HG02610 (cell line): ENCODE measurements around the gene ALDOC.
"Not testable (repeated sequence)": the region's sequence is repeated elsewhere in the genome, so short reads cannot be mapped to it uniquely, and the experiment has no call there.

Source experiments
- ATAC-seq: cut with Tn5 transposase; IDR thresholded peaks from one replicate; pipeline ENCODE4 v1.9.1; 2021; ENCODE audit warnings: mild to moderate bottlenecking, moderate library complexity; ENCODE audit not compliant: unreplicated experiment

The ALDOC gene

DNA sequence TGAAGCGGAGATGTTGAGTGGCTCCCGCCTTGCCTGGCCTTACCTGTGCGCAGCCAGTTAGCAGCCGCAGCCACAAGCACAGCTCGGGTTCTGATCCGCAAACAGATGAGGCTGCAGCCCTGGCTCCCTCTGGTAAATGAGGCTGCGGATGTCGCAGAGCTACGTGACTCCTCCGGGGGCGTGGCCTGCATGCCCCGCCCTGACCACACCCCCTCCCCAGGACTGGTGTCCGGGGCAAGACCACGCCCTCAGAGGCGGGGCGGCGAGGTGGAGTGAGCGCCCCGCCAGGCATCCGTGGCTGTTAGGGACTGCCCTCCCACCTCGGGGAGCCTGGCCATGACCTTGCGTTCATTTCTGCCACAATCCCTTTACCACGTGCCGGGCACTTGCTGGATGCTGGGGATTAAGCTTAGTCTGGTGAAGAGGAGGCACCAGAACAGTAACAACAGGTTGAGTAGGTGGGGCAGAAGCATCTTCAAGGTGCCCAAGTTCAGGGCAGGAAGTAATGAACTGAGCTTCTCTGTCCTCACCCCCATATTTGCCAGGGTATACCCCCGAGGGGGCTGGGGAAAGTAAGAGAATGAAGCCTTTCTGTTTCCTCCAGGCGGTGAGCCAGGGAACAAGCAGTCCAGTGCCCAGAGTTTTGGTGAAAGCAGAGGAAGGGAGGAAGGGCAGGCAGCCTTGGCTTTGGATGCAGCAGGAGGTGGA is at the start of gene ALDOC:
Gene ALDOC, minus strand, starts transcription at position 138 of the 708 bp plus-strand sequence. CDS start 1,363 bp downstream, outside the sequence.
- ATAC-seq: peak; percentile 84

DNA sequence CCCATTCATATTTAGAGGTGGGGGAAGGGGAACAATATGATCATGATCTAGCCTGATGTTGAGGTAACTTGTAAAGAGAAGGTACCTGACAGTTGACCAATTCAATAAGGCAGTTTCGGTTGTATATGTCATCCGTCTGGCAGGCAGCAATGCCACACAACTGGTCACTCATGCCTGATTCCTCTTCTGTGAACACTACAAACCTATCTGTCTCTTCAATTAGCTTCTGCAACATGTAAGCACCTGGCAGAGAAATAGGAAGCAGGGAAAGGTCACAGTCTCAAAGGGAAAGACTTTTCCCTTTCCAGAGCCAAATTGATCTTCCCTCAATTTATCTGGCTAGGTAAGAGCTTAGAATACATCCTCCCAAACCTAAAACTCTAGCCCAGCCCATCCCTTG is 47.5 kb upstream of the ALDOC start:
- no peak for ATAC-seq

DNA sequence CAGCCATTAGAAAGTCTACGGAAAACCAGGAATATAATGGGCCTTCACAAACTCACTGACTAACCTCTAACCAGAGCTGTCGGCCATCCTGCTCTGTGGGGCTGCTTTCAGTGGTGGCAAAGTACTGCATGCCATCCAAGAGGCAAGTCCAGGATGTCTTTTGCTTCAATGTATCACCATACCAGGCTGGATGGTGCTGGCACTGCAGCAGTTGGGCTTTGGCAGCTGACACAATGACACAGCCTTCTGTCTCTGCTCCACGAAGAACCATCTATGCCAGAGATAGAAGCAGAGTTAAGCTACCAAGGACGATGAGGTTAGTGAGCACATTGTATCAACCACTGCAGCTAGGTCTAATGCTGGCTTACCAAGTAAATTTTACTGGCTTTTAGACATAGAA is 47.0 kb upstream of the ALDOC start:
- ATAC-seq: no peak

DNA sequence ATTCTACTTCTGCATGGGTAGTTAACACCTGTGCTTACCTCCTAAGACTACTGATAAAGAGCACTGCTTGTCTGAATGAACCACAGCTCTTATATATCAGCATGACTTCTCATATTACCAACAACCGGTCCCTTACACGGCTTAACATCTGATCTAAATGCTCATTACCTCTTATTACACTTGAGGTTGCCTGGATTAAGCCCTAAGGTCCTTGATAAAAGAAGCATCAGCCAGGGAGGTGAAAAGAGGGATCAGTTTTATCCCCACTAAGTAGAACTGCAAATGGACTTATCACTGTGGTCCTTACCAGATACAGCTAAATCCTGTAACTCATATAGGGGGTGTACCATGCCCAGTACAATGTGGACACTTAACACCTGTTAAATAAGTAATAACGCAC is 45.5 kb upstream of the ALDOC start:
- no peak for ATAC-seq

DNA sequence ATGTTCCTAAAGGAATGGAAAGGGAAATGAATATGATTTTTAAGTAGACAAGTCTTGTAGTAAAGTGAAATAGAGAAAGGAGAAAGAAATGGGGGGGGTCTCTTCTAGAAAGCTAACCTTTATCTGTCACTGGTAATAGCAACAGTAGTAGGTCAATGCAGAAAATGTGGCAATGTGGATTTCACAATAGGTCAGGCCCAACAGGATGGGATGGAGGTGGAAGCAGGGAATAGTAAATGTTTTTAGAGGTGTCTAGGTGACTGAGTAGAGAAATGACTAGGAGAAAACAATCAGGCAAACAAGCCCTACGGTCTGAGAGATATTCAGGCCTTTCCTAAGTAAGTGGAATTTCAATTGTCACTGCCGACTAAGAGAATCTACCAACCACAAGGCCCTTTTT is 43.3 kb upstream of the ALDOC start:
- ATAC-seq: no peak

DNA sequence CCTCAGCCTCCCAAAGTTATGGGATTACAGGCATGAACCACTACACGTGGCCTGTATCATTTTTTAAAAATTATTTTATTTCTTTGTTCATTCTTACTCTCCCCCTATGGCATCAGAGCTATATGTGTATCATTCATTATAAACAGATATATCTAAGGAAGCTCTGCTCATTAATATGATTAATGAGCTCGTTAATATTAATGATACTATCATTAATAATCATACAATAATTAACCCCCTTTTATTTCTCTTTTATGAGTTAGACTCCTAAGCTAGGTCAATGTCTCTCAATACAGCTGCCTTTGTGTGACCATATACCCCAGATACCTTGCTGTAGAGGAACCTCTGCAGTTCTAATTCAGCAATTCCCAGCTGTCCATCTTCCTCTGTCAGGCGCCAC is 41.8 kb upstream of the ALDOC start:
- no peak for ATAC-seq

DNA sequence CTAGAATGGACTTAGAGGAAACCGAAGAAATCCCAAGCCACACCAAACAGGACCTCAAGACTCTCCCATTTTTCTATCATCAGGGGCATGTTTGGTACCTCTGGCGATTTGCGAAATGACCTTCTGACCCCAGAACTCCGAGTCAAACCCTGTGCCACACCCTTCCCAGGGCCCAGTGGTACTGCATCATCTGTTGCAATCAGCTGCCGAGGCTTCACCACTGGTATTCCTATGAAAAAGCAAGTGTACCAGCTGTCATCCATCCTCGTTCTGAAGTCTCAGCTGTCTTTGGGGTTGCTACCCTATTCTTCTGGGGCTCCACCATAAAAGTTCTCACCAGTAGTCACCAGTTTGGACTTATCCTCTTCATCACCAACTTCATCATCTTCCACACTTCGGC is 39.6 kb upstream of the ALDOC start:
- ATAC-seq: no peak

DNA sequence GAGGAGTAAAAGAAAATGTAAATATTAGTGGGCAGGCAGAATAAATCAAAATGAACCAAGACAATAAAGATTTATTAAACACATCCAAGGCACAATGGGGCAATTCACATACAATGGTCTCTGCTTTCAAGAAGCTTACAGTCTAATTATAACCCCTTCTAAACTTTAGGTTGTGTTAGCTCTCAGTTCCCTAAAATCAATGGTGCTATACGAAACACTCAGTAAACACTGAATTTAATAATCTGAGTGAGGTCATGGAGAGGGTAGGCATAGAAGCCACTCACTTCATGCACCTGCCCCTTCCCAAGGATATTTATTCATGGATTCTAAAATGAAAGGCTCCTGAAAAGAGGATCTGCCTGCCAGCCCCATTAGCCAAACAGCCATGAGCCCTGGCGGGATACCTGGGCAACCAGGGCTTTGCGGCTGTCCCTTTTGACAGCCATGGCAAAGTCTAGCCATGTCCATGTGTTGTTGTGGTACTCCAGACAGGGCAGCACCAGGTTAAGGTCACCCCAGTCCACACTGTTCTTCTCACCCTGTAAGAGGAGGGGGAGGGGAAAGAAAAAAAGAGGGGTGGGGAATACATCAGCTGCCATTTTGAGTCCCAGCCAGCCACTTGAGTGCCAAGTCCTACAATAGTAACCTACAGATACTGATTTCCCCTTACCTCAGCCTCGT is 38.7 kb upstream of the ALDOC start:
- no peak for ATAC-seq

DNA sequence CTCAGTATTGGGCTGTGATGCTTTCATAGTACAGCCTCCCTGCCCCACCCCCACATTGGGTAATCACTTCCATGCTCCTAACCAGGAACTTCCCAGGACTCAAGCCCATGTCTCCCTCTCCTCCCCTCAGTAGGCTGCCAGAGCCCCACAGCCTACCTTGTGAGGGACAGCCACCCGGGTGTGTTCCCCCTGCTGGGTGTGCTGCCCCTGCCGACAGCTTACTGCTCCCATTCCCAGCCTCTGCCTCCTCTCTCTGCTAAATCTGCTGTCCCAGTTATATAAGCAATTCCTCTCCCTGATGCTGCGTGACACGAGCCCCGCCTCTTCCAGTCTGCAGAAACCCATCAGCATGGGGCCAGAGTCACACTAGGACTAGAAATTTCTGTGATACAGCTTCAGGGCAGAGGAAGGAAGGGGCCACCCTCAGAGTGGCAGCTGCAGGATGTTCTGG is 37.3 kb upstream of the ALDOC start, which contains the start of gene RSKR:
Gene RSKR, minus strand, starts transcription at position 255 of the 451 bp plus-strand sequence. Its CDS starts 24 bp downstream, at position 231.
- ATAC-seq: no peak

DNA sequence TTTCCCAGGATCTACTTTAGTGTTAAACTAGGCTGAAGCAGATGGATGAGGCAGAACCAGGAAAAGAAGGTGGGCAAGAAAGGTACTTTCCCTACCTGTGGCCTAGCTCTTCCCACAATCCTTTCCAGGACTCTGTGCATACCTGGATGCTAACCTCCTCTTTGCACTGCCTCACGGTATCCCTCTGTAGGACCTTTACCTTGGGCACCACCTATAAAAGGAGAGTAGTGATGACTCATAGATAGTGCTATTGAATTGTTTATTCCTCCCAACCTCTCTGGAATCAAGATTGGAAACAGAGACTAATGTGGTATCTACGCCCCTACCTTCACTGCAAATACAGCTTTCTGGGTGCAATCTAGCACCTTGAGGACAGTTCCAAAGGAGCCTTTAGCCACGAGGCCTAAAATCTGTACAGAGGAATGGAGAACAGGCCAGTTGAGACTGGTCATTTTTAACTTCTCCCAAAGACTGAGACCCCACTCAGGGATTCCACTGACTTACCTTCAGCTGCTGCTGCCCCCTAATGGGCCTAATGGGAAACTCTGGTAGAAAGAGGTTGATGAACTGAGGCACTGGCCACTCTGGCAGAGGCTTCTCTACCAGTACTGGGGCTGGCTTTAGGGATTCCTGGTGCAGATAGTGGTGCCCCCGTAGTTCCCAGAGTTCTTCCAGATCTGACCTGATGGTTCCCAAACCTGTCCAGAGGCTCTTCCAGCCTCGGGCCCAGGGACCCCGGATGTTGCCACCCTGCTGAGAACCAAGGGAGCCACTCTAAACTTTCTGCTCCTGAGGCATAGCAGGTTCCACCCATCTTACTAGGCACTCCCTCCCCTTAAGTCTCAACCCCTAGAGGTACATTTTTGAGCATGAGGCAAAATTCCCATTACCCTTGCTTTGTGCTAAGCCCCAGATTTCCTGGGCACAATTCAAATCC is 36.5 kb upstream of the ALDOC start:
- no peak for ATAC-seq

DNA sequence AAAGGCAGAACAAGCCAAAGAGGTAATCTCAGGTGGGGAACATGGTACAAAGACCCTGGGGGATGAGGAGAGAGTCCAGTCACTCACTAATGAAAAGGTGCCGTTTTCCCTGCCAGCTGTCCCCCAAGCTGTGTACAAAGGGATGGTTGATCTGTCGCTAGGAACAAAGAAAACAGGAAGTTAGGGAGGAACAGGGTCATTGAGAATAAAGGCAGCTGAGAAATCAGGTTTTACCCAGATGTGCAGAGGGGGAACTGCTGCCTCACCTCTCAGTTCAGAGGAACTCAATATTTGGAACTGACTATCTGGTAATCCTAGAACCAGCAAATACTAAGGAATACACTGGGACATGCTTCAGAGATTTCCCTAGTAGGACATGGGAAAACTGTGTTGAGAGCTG is 35.8 kb upstream of the ALDOC start:
- no peak for ATAC-seq

DNA sequence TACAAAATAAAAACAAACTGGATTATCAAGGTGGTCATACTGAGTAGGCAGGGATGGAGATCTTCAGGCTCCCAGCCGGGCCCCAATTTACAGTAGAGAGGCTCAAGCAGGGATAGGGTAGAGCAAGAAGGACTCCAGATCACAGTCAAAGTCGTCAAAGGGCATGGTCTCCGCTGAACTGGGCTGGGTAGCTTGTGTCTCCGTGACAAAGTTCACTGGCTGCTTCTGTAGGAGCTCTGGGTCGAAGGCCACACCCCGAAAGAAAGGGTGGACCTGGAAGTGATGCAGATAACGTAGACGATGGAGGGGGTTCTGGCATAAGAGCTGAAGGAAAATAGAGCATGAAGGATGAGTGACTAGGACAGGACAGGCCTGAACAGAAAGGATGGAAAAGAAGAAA is 33.7 kb upstream of the ALDOC start:
- no peak for ATAC-seq

DNA sequence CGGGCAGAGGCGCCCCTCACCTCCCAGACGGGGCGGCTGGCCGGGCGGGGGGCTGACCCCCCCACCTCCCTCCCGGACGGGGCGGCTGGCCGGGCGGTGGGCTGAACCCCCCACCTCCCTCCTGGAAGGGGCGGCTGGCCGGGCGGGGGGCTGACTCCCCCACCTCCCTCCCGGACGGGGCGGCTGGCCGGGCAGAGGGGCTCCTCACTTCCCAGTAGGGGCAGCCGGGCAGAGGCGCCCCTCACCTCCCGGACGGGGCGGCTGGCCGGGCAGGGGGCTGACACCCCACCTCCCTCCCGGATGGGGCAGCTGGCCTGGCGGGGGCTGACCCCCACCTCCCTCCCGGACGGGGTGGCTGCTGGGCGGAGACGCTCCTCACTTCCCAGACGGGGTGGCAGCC is 27.3 kb upstream of the ALDOC start:
- ATAC-seq: not testable (repeated sequence)

DNA sequence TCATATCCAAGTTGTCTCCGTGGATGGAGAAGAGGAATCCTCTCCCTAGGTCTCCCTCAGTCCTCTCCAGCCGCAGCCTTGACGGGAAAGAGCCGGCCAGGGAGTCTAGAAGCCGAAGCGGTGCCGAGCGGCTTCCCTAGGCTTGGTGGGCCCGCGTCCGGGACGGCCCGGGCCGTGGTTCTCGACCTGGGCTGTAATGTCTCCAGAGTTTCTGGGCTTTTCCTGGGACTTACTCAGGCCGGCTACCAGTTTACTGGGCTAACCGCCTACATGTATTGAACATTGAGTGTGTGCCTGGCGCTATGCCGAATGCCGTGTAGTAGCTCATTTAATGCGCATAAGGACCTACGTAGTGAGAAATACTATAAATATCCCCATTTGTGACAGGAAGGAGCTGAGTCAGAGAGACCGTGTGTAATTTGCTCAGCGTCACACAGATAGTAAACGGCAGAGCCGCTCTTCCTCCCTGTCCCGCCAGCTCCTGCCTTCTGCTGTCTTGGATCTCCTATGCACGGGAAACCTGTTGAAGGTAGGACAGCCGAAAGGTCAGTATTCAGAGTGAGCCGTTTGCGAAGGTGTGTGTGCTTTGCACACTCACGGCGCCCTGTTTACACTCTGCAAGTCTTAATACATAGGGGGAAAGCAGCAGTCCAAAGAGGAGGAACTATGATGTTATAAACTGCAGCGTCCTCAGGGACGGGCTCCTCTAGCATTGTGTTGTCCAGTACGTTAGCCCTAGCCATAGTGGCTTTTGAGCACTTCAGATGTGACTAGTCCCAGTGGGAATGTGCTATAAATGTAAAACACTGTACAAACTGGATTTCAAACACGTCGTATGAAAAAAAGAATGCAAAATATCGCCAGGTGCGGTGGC is 22.9 kb upstream of the ALDOC start:
- peak; percentile 47 for ATAC-seq

DNA sequence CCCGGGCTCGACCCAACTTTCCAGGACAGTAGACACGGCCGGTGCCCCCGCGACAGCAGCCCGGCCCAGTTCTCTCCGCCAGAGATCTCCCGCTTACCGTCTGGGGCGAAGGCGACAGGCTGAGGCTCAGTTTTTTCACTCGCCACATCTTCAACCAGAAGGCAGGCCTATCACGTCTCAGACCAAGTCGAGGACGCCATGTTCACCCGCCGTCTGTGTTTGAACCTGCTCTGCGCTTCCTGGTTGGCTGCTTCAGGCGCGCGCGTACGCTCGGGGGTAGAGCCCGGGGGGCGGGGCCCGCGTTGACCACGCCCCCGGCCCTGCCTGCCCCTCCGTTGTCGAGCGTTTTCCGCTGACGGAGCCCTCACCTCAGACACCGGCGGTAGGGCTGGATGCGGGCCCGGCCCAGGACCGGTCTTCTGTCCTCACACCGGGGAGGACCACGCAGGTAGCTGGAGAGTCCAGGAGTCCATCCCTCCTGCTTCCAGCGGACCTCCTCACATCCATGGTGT is 22.2 kb upstream of the ALDOC start, which contains the start of gene SPAG5:
Gene SPAG5, minus strand, starts transcription at position 227 of the 512 bp plus-strand sequence. Its CDS starts 79 bp downstream, at position 148.
- ATAC-seq: peak; percentile 85

DNA sequence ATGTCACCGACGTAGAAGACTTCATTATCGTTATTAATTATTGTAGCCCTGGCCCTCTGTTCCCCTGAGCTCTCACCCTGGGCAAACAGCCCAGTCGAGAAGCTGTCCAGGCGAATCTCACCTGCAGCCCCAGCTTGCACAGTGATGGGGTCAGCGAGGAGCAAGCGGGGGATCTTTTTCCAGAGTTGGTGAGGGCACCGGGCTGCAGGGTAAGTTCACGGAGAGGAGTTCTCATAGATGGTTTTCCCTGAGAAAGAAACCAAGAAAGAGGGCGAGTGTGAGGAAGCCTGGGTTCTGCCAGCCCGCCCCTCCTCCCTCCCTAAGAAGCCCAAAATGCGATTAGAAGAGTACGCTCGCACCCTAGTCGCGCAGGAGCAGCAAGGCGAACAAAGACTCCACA is 21.7 kb upstream of the ALDOC start:
- ATAC-seq: no peak

DNA sequence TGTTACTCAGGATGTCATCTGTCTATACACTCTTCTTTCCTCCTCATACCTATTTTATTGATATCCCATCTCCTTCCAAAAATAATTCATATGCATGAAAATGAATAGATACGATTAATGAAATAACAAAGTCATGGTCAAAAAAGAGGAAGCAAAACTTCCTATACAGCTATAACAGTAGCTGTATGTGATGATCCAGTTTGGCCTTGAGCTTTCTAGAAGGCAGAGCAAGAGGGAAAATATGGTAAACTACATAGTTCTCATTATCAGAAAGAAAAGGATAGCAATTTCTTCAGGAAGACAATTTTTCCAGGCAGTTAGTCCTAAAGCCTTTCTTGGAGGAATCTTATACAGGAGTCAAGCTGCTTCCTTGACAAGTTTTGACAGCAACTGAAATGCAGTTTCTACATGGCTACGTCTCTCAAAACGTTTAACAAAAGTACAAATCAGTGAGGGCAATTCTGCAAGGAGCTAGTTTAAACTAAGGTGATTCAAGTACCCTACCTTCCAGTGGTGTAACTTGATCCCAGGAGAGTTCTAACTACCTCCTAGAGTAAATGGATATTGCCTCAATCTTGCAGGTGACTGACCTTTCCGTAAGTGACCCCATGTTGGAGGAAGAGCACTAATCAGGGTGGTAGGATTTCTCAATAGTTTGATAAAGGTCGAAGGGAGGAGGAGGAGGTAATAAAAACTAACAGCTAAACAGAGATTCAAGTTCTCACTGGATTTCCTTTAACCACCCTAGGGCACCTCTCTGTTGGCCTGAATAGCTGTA is 21.1 kb upstream of the ALDOC start:
- ATAC-seq: no peak

DNA sequence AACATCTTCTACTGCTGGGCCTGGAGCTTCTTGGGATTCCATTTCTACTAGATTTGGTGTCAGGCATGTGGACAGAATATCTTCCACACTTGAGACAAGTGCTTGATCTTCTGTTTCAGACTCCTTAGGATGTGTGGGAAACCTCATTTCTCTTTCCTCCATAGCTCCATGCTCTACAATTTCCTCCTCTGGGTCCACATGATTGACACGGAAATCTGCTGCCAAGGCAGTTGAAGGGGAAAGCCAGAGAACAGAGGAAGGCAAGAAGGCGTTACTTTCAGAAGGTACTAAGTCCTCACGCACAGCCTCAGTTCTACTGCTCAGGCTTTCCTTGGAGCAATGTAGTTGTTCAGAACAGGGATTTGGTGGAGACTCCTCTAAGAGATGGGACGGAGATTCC is 15.6 kb upstream of the ALDOC start:
- no peak for ATAC-seq

DNA sequence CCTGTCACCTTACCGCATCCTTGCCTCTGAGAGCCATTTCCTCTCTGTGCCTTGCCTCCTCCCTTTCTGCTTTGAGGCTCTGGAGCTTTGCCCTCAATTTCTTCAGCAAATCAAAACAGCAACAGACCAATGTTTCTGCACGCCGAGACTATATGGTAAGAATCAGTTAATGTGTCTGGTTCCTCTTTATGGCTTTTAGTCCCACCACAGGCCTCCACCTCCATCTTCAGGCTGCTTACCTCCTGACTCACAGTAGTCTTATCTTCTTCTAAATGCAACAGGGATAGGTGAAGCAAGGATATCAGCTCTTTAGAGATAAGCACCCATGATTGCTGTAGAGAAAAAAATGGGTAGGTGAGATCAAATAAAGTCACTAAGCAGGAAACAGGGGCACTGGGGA is 9.2 kb upstream of the ALDOC start:
- ATAC-seq: no peak
